ENCODE results near the gene SORL1-AS1.

Gene SORL1-AS1

DNA sequence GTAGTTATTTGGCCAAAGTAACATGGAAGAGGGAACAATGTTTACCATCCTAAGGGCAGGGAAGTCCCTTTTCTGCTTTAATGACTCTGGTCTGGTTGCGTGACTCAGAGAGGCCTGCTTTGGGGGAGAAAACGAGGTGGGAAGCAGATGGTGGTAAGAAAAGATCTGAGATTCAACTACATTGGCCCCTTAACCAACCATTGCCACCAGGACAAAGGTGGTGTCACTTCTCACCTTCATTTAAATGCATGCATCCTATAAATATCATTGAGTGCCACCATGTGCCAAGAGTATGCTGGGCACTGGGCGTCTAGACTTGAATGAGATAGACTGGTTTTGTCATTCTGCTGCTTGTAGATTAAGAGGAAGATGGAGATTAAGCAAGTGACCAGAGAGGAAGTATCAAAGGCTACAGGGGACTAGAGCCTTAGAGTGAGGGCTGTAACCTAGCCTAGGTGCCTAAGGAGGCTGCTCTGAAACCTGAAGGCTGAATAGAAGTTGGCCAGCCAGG, 4.3 kb downstream of the SORL1-AS1 start:
- intact Hi-C loops (cut with micrococcal nuclease; ENCODE audit: unreplicated experiment), result no loop called here
- no peaks in the 10 kb centered on the region for H3K9me2 ChIP-seq (ENCODE audit: insufficient read depth, low read length)
- peak overlapping the region; percentile 21 for H3K4me3 ChIP-seq (ENCODE audit: low read depth, low read length, poor library complexity, severe bottlenecking)
- H4K20me1 ChIP-seq (ENCODE audit: insufficient read depth, low read length), result no peaks in the 10 kb centered on the region
- DNase-seq (ENCODE audit: low spot score), result peak; percentile 62
- peaks cover 16% of the 10 kb centered on the region for H3K36me3 ChIP-seq (ENCODE audit: insufficient read depth, low read length)
- no peak for TF ChIP-seq EZH2phosphoT487 (IDR thresholded peaks at IDR 0.05; ENCODE audit: borderline replicate concordance, low read depth, low read length)
- TF ChIP-seq, protein P1, sequence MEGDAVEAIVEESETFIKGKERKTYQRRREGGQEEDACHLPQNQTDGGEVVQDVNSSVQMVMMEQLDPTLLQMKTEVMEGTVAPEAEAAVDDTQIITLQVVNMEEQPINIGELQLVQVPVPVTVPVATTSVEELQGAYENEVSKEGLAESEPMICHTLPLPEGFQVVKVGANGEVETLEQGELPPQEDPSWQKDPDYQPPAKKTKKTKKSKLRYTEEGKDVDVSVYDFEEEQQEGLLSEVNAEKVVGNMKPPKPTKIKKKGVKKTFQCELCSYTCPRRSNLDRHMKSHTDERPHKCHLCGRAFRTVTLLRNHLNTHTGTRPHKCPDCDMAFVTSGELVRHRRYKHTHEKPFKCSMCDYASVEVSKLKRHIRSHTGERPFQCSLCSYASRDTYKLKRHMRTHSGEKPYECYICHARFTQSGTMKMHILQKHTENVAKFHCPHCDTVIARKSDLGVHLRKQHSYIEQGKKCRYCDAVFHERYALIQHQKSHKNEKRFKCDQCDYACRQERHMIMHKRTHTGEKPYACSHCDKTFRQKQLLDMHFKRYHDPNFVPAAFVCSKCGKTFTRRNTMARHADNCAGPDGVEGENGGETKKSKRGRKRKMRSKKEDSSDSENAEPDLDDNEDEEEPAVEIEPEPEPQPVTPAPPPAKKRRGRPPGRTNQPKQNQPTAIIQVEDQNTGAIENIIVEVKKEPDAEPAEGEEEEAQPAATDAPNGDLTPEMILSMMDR (conservative IDR thresholded peaks at IDR 0.05; ENCODE audit: low read length), result no peak
- H2AFZ ChIP-seq (ENCODE audit: low read length), result peak overlapping the region; percentile 1; the same call in 1 of the 2 replicates
- H3K27ac ChIP-seq (ENCODE audit: low read depth, low read length, poor library complexity, severe bottlenecking), result peak overlapping the region; percentile 97
- ChIA-PET CTCF (ENCODE audit: unreplicated experiment) (interaction anchor here (0.9 to 1.1 kb wide), 3 partner anchors 65 to 128 kb away, joined by 3 read pairs; no protein-coding TSS in a partner anchor), POLR2A (interaction anchor here (0.8 to 14.5 kb wide), 10 partner anchors 13 to 121 kb away, joined by 3 to 413 read pairs (median 6); no protein-coding TSS in a partner anchor)
- BruUV-seq (replicated peaks), result no TSS peak
- H3K9me3 ChIP-seq (ENCODE audit: low read length), result no peaks in the 10 kb centered on the region
- H3K4me2 ChIP-seq (ENCODE audit: low read length), result peak overlapping the region; percentile 79
- H3K4me1 ChIP-seq (ENCODE audit: insufficient read depth, low read length, poor library complexity, severe bottlenecking), result peaks cover 81% of the 10 kb centered on the region
- H3K79me2 ChIP-seq (ENCODE audit: insufficient read depth, low read depth, low read length), result peaks cover 63% of the 10 kb centered on the region

DNA sequence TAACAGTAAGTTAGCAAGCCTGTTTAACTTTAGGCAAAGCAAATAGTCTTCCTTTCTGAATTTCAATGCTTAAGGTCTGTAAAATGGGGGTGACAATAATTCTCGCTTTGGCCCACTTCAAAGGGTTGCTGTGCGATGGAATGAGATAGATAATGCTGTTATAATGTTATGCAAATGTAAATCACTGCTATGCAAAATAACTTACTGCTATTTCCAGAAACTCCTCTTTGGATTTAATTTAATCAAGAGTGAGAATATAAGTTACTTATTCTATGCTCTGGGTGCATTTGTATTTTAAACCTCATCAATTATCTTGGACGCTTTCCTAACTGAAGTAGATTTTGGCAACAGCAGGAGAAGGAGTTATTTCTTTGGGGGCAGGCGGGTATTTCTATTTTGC, 4.8 kb downstream of the SORL1-AS1 start:
- Histone ChIP-seq H2AFZ (ENCODE audit: low read length) (peak overlapping the region; percentile 1; the same call in 1 of the 2 replicates), H3K27ac (ENCODE audit: low read depth, low read length, poor library complexity, severe bottlenecking) (peak overlapping the region; percentile 97), H4K20me1 (ENCODE audit: insufficient read depth, low read length) (no peaks in the 10 kb centered on the region), H3K36me3 (ENCODE audit: insufficient read depth, low read length) (peaks cover 11% of the 10 kb centered on the region), H3K9me2 (ENCODE audit: insufficient read depth, low read length) (no peaks in the 10 kb centered on the region), H3K79me2 (ENCODE audit: insufficient read depth, low read depth, low read length) (peaks cover 60% of the 10 kb centered on the region), H3K9me3 (ENCODE audit: low read length) (no peaks in the 10 kb centered on the region), H3K4me2 (ENCODE audit: low read length) (peak overlapping the region; percentile 79), H3K4me3 (ENCODE audit: low read depth, low read length, poor library complexity, severe bottlenecking) (peak overlapping the region; percentile 21), H3K4me1 (ENCODE audit: insufficient read depth, low read length, poor library complexity, severe bottlenecking) (peaks cover 86% of the 10 kb centered on the region)
- no TSS peak for BruUV-seq (replicated peaks)
- intact Hi-C loops (cut with micrococcal nuclease; ENCODE audit: unreplicated experiment), result no loop called here
- DNase-seq (ENCODE audit: low spot score), result no peak
- POLR2A ChIA-PET, result interaction anchor here (1.6 to 14.5 kb wide), 5 partner anchors 9 to 120 kb away, joined by 4 to 413 read pairs (median 15); no protein-coding TSS in a partner anchor
- TF ChIP-seq, protein P1 (conservative IDR thresholded peaks at IDR 0.05; ENCODE audit: low read length), result no peak
- TF ChIP-seq EZH2phosphoT487 (IDR thresholded peaks at IDR 0.05; ENCODE audit: borderline replicate concordance, low read depth, low read length), result no peak
- CTCF ChIA-PET (ENCODE audit: unreplicated experiment), result interaction anchor here (1.3 kb wide), 1 partner anchor 75 kb away, joined by 3 read pairs; no protein-coding TSS in a partner anchor

DNA sequence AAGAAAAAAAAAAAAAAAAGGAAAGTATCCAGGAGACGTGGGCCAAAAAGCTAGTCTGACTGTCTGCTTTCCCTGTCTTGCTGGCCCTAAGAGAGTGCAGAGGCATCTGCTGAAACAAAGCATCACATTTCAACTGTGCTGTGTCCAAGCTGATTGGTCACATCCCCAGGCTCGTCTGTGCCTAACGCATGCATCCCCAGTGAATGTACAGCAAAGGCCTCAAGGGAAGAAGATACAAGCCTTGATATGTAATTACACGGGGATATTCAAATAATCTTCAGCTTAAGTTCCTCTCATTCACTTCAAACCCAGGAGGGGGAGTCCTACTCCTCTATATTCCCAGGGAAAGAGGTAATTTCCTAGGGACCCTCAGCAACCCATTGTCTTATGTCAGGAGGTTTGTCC, 6.0 kb downstream of the SORL1-AS1 start:
- peak overlapping the region; percentile 97 for H3K27ac ChIP-seq (ENCODE audit: low read depth, low read length, poor library complexity, severe bottlenecking)
- intact Hi-C loops (cut with micrococcal nuclease; ENCODE audit: unreplicated experiment), result no loop called here
- no peak overlapping the region for H2AFZ ChIP-seq (ENCODE audit: low read length)
- no peaks in the 10 kb centered on the region for H3K9me3 ChIP-seq (ENCODE audit: low read length)
- peak overlapping the region; percentile 79 for H3K4me2 ChIP-seq (ENCODE audit: low read length)
- peak; percentile 86 for DNase-seq (ENCODE audit: low spot score)
- peaks cover 50% of the 10 kb centered on the region for H3K79me2 ChIP-seq (ENCODE audit: insufficient read depth, low read depth, low read length)
- TF ChIP-seq, protein P1 (conservative IDR thresholded peaks at IDR 0.05; ENCODE audit: low read length), result peak; percentile 71
- no peak for TF ChIP-seq EZH2phosphoT487 (IDR thresholded peaks at IDR 0.05; ENCODE audit: borderline replicate concordance, low read depth, low read length)
- H4K20me1 ChIP-seq (ENCODE audit: insufficient read depth, low read length), result no peaks in the 10 kb centered on the region
- H3K36me3 ChIP-seq (ENCODE audit: insufficient read depth, low read length), result peaks cover 8% of the 10 kb centered on the region; the same call in 1 of the 2 replicates
- POLR2A ChIA-PET, result interaction anchor here (0.6 to 14.5 kb wide), 15 partner anchors 10 to 124 kb away, joined by 3 to 413 read pairs (median 4); no protein-coding TSS in a partner anchor
- no peaks in the 10 kb centered on the region for H3K9me2 ChIP-seq (ENCODE audit: insufficient read depth, low read length)
- CTCF ChIA-PET (ENCODE audit: unreplicated experiment), result interaction anchor here (0.9 to 3.3 kb wide), 4 partner anchors 10 to 110 kb away, joined by 3 to 19 read pairs (median 4); no protein-coding TSS in a partner anchor
- BruUV-seq (replicated peaks), result no TSS peak
- peaks cover 91% of the 10 kb centered on the region for H3K4me1 ChIP-seq (ENCODE audit: insufficient read depth, low read length, poor library complexity, severe bottlenecking)
- peak overlapping the region; percentile 60 for H3K4me3 ChIP-seq (ENCODE audit: low read depth, low read length, poor library complexity, severe bottlenecking)
